ENCODE measurements around the gene MOB3A.
A peak's percentile ranks its signal among the peaks of the same experiment; 100 is the strongest.

The MOB3A gene

DNA sequence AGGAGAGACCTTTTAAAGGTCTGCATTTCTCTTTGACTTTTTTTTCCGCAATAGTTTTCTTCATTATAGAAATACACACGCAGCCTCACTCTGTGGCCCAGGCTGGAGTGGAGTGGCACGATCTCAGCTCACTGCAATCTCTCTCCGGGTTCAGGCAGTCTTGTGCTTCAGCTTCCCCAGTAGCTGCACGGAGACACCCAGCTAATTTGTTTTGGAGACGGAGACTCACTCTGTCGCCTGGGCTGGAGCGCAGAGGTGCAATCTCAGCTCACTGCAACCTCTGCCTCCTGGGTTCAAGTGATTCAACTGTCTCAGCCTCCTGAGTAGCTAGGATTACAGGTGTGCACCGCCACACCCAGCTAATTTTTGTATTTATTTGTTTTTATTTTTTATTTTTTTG is 33.4 kb downstream of the MOB3A start:
- H3K27me3 ChIP-seq (ENCODE audit: control insufficient read depth in 1 of 2, insufficient read depth in 1 of 2, low read length in 2 of 2): no peaks in the 10 kb centered on the region
- no peaks in the 10 kb centered on the region for H3K79me1 ChIP-seq (replicated peaks; ENCODE audit: low read length, poor library complexity, severe bottlenecking)
- H3K4ac ChIP-seq (ENCODE audit: low read depth in 1 of 2, low read length in 2 of 2): peak overlapping the region; percentile 47 to 97
- no peak overlapping the region for H2BK5ac ChIP-seq (ENCODE audit: low read depth, low read length, poor library complexity, severe bottlenecking)
- H2AFZ ChIP-seq (ENCODE audit: low read depth, low read length): no peak overlapping the region
- H2BK15ac ChIP-seq (ENCODE audit: low read depth, poor library complexity, severe bottlenecking): peak overlapping the region; percentile 73
- no peaks in the 10 kb centered on the region for H3K9me3 ChIP-seq (ENCODE audit: control insufficient read depth, low read length)
- H3K4me3 ChIP-seq (ENCODE audit: insufficient read depth in 1 of 2, low read depth in 1 of 2, low read length in 2 of 2): no peak overlapping the region
- H3K4me2 ChIP-seq (ENCODE audit: low read length, poor library complexity, severe bottlenecking): no peak overlapping the region
- H3K9ac ChIP-seq (ENCODE audit: low read length): no peak overlapping the region
- no peak overlapping the region for H4K8ac ChIP-seq (ENCODE audit: low read length)
- no peak overlapping the region for H3K14ac ChIP-seq (ENCODE audit: low read length in 2 of 2)
- H2BK12ac ChIP-seq (ENCODE audit: low read length in 2 of 2): peak overlapping the region; percentile 93 to 98
- H3K4me1 ChIP-seq (ENCODE audit: control insufficient read depth, insufficient read depth, low read depth, low read length): peaks cover 45% of the 10 kb centered on the region
- H2BK120ac ChIP-seq (ENCODE audit: low read depth, low read length): peak overlapping the region; percentile 86
- H4K91ac ChIP-seq (ENCODE audit: low read length): no peak overlapping the region
- 91% methylated on average over 8 of the region's 9 CpGs for WGBS
- no peaks in the 10 kb centered on the region for H3K36me3 ChIP-seq (ENCODE audit: control insufficient read depth in 1 of 2, insufficient read depth in 2 of 2, low read depth in 1 of 2, low read length in 2 of 2)
- no peak overlapping the region for H2AK5ac ChIP-seq (ENCODE audit: low read length, severe bottlenecking)
- peak overlapping the region; percentile 78 for H3K27ac ChIP-seq (ENCODE audit: low read length, poor library complexity, severe bottlenecking)
- no peak overlapping the region for H3K18ac ChIP-seq (ENCODE audit: low read depth in 1 of 2, low read length in 2 of 2)
- no peak for DNase-seq
- no peak overlapping the region for H3K23ac ChIP-seq (ENCODE audit: low read length in 2 of 2)

DNA sequence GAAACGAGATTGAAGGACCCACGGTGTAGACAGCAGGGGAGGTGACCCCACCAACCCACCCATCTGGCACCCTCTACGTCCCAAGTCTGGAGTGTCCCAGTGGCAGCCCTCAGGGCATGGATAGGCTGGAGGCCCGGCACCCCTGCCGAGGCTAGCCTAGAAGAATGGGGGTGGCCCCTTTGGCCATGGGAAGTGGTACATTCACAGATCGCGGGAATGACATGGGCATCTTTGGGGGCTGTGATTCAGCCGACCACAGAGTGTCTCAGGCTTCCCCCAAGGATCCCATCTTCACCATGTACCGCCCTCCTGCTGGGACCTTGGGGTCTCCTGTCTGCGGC is 33.8 kb downstream of the MOB3A start:
- 76% methylated on average over 10 of the region's 10 CpGs for WGBS
- no peak for DNase-seq
- Histone ChIP-seq H3K9ac (ENCODE audit: low read length) (peak overlapping the region; percentile 90), H3K23ac (ENCODE audit: low read length in 2 of 2) (peak overlapping the region in 1 of 2 experiments; percentile 70), H2AFZ (ENCODE audit: low read depth, low read length) (no peak overlapping the region), H3K9me3 (ENCODE audit: control insufficient read depth, low read length) (no peaks in the 10 kb centered on the region), H3K4ac (ENCODE audit: low read depth in 1 of 2, low read length in 2 of 2) (peak overlapping the region; percentile 93 to 97), H3K18ac (ENCODE audit: low read depth in 1 of 2, low read length in 2 of 2) (peak overlapping the region; percentile 47 to 97), H2BK120ac (ENCODE audit: low read depth, low read length) (peak overlapping the region; percentile 86), H3K27ac (ENCODE audit: low read length, poor library complexity, severe bottlenecking) (peak overlapping the region; percentile 78), H2BK5ac (ENCODE audit: low read depth, low read length, poor library complexity, severe bottlenecking) (peak overlapping the region; percentile 75), H3K4me2 (ENCODE audit: low read length, poor library complexity, severe bottlenecking) (peak overlapping the region; percentile 64), H3K79me1 (replicated peaks; ENCODE audit: low read length, poor library complexity, severe bottlenecking) (no peaks in the 10 kb centered on the region), H3K27me3 (ENCODE audit: control insufficient read depth in 1 of 2, insufficient read depth in 1 of 2, low read length in 2 of 2) (no peaks in the 10 kb centered on the region), H2BK12ac (ENCODE audit: low read length in 2 of 2) (peak overlapping the region; percentile 93 to 98), H2AK5ac (ENCODE audit: low read length, severe bottlenecking) (peak overlapping the region; percentile 21), H3K36me3 (ENCODE audit: control insufficient read depth in 1 of 2, insufficient read depth in 2 of 2, low read depth in 1 of 2, low read length in 2 of 2) (no peaks in the 10 kb centered on the region), H3K4me3 (ENCODE audit: insufficient read depth in 1 of 2, low read depth in 1 of 2, low read length in 2 of 2) (peak overlapping the region in 1 of 2 experiments; percentile 79), H2BK15ac (ENCODE audit: low read depth, poor library complexity, severe bottlenecking) (peak overlapping the region; percentile 73), H4K8ac (ENCODE audit: low read length) (peak overlapping the region; percentile 93), H4K91ac (ENCODE audit: low read length) (peak overlapping the region; percentile 97), H3K4me1 (ENCODE audit: control insufficient read depth, insufficient read depth, low read depth, low read length) (peaks cover 49% of the 10 kb centered on the region), H3K14ac (ENCODE audit: low read length in 2 of 2) (peak overlapping the region in 1 of 2 experiments; percentile 92)

DNA sequence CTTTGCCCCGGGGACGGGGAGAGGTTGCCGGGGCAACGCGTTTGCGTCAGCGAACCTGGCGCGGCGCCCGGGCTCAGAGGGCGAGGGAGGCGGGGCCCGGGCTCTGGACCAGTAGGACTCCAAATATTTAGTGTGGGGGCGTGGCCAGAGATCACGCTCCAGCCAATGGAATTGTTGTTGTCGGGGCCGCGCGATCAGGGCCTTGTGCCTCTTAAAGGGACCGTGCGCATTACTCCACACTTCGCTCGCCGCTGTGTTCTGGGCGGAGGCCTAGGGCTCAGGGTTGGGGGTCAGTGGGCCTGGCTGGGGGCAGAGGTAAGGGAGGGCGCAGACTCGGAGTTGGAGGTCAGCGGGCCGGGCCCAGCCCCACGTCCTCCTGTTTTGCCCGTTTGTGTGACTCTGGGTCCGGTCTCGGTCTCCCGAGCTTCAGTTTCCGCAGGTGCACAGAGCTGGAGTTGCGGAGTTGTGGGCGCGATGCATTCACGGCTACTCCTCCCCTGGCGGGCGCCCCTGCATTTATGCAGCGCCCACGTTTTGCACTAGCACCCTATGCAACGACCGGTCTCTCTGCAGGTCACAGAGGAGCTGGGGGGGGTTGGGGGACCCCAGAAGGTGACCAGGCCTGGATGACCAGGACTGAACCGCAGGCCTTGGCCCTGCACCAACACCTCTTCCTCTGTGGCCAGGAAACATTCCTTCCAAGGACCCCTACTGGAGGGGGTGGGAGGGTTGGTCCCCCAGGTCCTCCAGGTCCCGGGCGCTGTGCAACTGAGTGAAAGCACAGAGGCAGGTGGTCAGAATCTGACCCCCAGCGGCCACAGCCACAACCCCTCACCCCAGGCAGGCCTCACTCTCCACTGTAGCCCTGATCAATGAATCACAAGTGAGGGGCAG is 34.4 kb downstream of the MOB3A start:
- H4K8ac ChIP-seq (ENCODE audit: low read length): peak overlapping the region; percentile 93
- no peaks in the 10 kb centered on the region for H3K9me3 ChIP-seq (ENCODE audit: control insufficient read depth, low read length)
- H4K91ac ChIP-seq (ENCODE audit: low read length): peak overlapping the region; percentile 97
- peak overlapping the region; percentile 90 for H3K9ac ChIP-seq (ENCODE audit: low read length)
- H2BK5ac ChIP-seq (ENCODE audit: low read depth, low read length, poor library complexity, severe bottlenecking): peak overlapping the region; percentile 96
- H3K4me2 ChIP-seq (ENCODE audit: low read length, poor library complexity, severe bottlenecking): peak overlapping the region; percentile 79
- DNase-seq: peak; percentile 98
- H3K18ac ChIP-seq (ENCODE audit: low read depth in 1 of 2, low read length in 2 of 2): peak overlapping the region; percentile 47 to 97
- peak overlapping the region; percentile 61 to 79 for H3K4me3 ChIP-seq (ENCODE audit: insufficient read depth in 1 of 2, low read depth in 1 of 2, low read length in 2 of 2)
- no peaks in the 10 kb centered on the region for H3K27me3 ChIP-seq (ENCODE audit: control insufficient read depth in 1 of 2, insufficient read depth in 1 of 2, low read length in 2 of 2)
- peak overlapping the region; percentile 73 for H2BK15ac ChIP-seq (ENCODE audit: low read depth, poor library complexity, severe bottlenecking)
- H2BK120ac ChIP-seq (ENCODE audit: low read depth, low read length): peak overlapping the region; percentile 99
- H3K79me1 ChIP-seq (replicated peaks; ENCODE audit: low read length, poor library complexity, severe bottlenecking): no peaks in the 10 kb centered on the region
- H2BK12ac ChIP-seq (ENCODE audit: low read length in 2 of 2): peak overlapping the region; percentile 93 to 98
- H2AK5ac ChIP-seq (ENCODE audit: low read length, severe bottlenecking): peak overlapping the region; percentile 21
- peak overlapping the region in 1 of 2 experiments; percentile 75 for H3K23ac ChIP-seq (ENCODE audit: low read length in 2 of 2)
- peak overlapping the region; percentile 93 to 97 for H3K4ac ChIP-seq (ENCODE audit: low read depth in 1 of 2, low read length in 2 of 2)
- peak overlapping the region; percentile 78 for H3K27ac ChIP-seq (ENCODE audit: low read length, poor library complexity, severe bottlenecking)
- H2AFZ ChIP-seq (ENCODE audit: low read depth, low read length): no peak overlapping the region
- H3K36me3 ChIP-seq (ENCODE audit: control insufficient read depth in 1 of 2, insufficient read depth in 2 of 2, low read depth in 1 of 2, low read length in 2 of 2): no peaks in the 10 kb centered on the region
- peak overlapping the region in 1 of 2 experiments; percentile 92 for H3K14ac ChIP-seq (ENCODE audit: low read length in 2 of 2)
- peaks cover 52% of the 10 kb centered on the region for H3K4me1 ChIP-seq (ENCODE audit: control insufficient read depth, insufficient read depth, low read depth, low read length)
- WGBS: 5% methylated on average over 46 of the region's 50 CpGs

DNA sequence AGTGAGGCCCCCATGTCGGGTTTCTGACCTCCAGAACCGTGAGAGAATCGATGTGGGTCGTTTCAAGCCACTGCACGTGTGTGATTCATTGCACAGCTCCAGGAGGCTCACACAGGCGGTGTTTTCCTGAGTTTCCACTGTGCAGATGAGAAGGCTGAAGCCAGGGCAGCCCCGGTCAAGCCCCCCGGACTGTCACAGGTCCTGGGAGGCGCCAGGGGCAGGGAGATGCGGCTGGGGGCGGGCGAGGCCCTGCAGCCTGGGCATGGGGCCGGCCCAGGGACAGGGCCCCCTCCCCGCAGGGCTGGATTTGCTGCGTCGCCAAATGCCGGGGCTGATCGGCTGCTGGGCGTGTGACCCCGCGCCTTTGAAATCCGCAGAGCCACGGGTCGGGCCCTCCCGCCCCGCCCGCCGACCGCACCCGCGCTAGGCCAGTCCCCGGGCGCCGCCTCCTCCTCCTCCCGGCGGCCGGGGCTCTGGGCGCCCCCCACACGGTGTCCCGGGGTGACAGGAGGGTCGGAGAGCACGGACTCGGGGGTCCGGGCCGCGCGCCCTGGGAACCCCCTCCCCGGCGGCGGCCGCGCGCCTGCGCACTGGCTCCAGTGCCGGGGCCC is 35.1 kb downstream of the MOB3A start:
- H2AFZ ChIP-seq (ENCODE audit: low read depth, low read length): no peak overlapping the region
- DNase-seq: peak; percentile 97
- no peak overlapping the region for H2AK5ac ChIP-seq (ENCODE audit: low read length, severe bottlenecking)
- H2BK5ac ChIP-seq (ENCODE audit: low read depth, low read length, poor library complexity, severe bottlenecking): peak overlapping the region; percentile 96
- H3K79me1 ChIP-seq (replicated peaks; ENCODE audit: low read length, poor library complexity, severe bottlenecking): no peaks in the 10 kb centered on the region
- peak overlapping the region; percentile 98 to 99 for H3K18ac ChIP-seq (ENCODE audit: low read depth in 1 of 2, low read length in 2 of 2)
- peak overlapping the region; percentile 79 for H3K4me2 ChIP-seq (ENCODE audit: low read length, poor library complexity, severe bottlenecking)
- H3K4me3 ChIP-seq (ENCODE audit: insufficient read depth in 1 of 2, low read depth in 1 of 2, low read length in 2 of 2): peak overlapping the region; percentile 61 to 79
- H4K8ac ChIP-seq (ENCODE audit: low read length): peak overlapping the region; percentile 92
- H3K23ac ChIP-seq (ENCODE audit: low read length in 2 of 2): peak overlapping the region in 1 of 2 experiments; percentile 1
- no peaks in the 10 kb centered on the region for H3K27me3 ChIP-seq (ENCODE audit: control insufficient read depth in 1 of 2, insufficient read depth in 1 of 2, low read length in 2 of 2)
- peak overlapping the region; percentile 99 for H2BK15ac ChIP-seq (ENCODE audit: low read depth, poor library complexity, severe bottlenecking)
- no peaks in the 10 kb centered on the region for H3K9me3 ChIP-seq (ENCODE audit: control insufficient read depth, low read length)
- H3K14ac ChIP-seq (ENCODE audit: low read length in 2 of 2): peak overlapping the region in 1 of 2 experiments; percentile 69
- H3K4ac ChIP-seq (ENCODE audit: low read depth in 1 of 2, low read length in 2 of 2): peak overlapping the region; percentile 91 to 93
- WGBS: 1% methylated on average over 40 of the region's 55 CpGs
- peak overlapping the region; percentile 95 for H4K91ac ChIP-seq (ENCODE audit: low read length)
- peak overlapping the region; percentile 94 for H3K27ac ChIP-seq (ENCODE audit: low read length, poor library complexity, severe bottlenecking)
- peak overlapping the region; percentile 7 to 99 for H2BK12ac ChIP-seq (ENCODE audit: low read length in 2 of 2)
- H3K36me3 ChIP-seq (ENCODE audit: control insufficient read depth in 1 of 2, insufficient read depth in 2 of 2, low read depth in 1 of 2, low read length in 2 of 2): no peaks in the 10 kb centered on the region
- H3K4me1 ChIP-seq (ENCODE audit: control insufficient read depth, insufficient read depth, low read depth, low read length): peaks cover 58% of the 10 kb centered on the region
- H3K9ac ChIP-seq (ENCODE audit: low read length): peak overlapping the region; percentile 90
- peak overlapping the region; percentile 99 for H2BK120ac ChIP-seq (ENCODE audit: low read depth, low read length)

All from mesenchymal stem cell (in vitro differentiated cells and primary cell).